GM21515 (cell line): ENCODE data around the gene DUSP8.

Experiments used
- ATAC-seq: cut with Tn5 transposase; IDR thresholded peaks from one replicate; pipeline ENCODE4 v1.9.1; 2021; ENCODE audit not compliant: unreplicated experiment

DUSP8 gene

GRCh38 chr11:1554981-1555712, 16.9 kb downstream of the DUSP8 start:
- no peak for ATAC-seq

DNA sequence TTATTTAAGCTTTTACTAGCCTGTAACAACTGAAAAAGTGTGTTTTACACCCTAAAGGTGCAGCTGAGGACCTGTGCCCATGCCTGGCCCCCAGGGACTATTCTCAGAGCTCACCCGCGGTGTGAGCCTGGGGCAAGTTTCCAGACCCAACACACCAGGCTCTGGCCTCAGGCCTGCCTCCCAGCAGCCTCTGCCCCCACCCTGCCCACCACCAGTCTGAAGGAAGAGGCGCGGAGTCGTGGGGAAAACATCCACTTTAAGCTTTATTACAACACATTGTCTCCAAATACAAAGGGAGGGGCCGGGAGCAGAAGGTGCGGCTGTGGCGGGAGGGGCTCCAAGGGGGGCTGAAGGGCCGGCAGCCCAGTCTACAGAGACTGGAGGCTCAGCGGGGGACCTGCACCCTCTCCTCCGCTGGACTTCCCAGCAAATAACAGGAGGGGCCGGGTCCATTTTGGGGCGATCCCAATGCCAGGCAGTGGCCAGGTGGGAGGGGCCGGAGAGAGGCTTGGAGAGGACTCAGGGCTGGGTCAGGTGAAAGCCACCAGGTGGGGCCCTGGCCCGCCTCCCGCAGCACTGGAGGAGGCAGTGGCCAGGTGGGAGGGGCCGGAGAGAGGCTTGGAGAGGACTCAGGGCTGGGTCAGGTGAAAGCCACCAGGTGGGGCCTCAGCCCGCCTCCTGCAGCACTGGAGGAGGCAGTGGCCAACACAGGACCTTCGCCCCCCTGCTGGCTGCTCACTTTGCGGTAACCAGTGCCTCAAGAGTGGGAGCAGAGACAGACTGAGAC, 18.1 kb downstream of the DUSP8 start:
- no peak for ATAC-seq

DNA sequence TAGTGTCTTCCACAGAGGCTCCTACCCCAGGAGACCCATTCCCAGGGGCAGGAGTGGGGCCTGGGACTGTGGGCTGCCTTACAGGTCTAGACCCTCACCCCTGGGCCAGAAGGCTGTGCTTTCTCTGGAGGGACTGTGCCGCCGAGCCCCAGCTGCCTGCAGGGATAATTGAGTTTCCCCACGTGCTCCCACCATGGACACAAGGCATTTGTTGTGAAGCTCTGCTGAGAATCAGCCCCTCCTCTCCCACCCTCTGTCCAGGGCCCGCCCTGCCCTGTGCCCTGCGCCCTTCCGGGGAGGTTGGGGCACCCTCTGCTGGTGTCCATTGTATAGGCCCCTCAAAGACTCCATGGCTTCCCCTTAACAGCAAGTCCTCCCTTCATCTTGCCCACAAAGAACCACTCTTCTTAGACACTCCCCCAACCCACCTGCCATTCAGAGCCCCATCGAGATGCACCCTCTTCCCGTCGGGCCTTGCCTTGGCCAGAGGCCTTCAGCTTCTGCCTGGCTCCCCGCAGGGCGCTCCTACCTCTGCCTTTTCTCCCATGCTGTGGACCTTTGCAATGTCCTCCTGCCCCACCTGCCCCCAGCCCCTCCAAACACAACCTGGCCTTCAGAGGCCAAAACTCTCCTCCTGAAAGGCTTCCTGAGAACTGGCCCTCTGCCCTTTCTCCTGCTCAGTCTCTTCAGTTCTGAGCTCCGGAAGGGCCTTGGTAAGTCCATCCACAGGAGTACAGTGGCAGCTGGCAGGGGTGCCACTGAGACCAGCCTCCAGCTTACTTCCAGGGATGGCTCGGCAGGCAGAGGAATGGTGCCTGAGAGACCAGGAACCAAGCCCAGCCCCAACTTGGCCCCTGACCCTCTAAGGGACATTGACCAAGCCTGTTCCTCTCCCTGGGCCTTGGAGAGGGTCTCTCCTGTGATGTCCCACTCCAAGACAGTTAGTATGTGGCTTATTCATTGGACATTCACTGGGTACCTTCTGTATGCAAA, 22.4 kb downstream of the DUSP8 start:
- no peak for ATAC-seq

GRCh38 chr11:1548221-1549070, 23.6 kb downstream of the DUSP8 start:
- no peak for ATAC-seq

GRCh38 chr11:1547467-1548098, 24.5 kb downstream of the DUSP8 start:
- ATAC-seq = no peak

GRCh38 chr11:1546536-1547466, 25.3 kb downstream of the DUSP8 start:
- ATAC-seq = no peak

GRCh38 chr11:1546077-1546535, 26.0 kb downstream of the DUSP8 start:
- ATAC-seq = no peak

GRCh38 chr11:1545432-1545831, 26.6 kb downstream of the DUSP8 start:
- no peak for ATAC-seq

DNA sequence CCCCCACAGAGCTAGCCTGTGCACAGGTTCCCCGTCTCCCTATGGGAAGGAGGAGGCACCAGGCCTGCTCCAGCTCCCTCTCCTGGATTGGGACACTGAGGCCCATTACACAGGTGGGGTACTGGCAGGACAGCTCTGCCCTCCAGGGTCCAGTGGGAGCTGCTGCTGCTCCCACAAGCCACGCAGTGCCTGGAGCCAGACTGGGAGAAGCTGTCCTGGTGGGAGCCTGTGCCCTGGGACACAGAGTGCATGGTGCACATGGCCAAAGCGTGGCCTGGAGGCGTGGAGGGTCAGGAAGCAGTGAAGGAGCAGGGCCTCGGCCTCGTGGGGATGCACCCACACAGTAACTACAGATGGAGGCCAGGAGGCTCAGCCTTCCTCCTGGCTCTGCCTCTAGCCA, 27.5 kb downstream of the DUSP8 start:
- ATAC-seq = no peak

- ATAC-seq = no peak
Measured at GRCh38 chr11:1543606-1544263, 28.3 kb downstream of the DUSP8 start.

DNA sequence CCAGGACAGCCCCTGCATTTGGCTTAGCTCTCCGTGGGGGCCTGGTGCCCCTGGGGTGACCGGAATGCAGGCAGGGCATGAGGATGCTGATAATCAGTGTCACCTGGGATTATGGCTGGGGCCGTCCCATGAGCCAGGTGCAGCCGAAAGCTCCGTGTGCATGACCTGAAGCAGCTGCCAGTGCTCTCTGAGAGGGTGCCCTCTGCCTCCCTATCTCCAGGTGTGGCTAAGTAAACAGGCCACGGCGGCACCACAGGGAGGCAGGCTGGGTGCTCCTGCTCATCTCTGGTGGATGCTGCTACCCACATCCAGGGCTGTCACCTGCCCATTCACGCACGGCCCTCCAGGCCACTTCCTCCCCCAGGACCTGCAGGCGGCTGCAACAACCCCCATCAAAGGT, 29.8 kb downstream of the DUSP8 start:
- no peak for ATAC-seq

- no peak for ATAC-seq
Measured at GRCh38 chr11:1541474-1542204, 30.4 kb downstream of the DUSP8 start.

DNA sequence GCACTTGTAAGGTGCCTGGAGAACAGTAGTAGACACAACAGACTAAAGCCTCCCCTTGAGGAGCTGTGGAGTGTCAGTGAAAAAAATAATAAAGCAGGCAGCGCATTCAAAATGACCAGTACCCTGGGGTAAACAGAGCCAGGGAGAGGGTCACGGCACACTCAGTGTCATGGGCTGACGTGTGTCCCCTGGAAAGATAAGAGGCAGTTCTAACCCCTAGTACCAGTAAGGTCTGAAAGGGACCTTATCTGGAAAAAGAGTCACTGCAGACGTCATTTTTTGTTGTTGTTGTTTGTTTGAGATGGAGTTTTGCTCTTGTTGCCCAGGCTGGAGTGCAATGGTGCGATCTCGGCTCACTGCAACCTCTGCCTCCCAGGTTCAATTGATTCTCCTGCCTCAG, 32.0 kb downstream of the DUSP8 start:
- no peak for ATAC-seq

- ATAC-seq = no peak
Measured at GRCh38 chr11:1538153-1538552, 33.9 kb downstream of the DUSP8 start.

DNA sequence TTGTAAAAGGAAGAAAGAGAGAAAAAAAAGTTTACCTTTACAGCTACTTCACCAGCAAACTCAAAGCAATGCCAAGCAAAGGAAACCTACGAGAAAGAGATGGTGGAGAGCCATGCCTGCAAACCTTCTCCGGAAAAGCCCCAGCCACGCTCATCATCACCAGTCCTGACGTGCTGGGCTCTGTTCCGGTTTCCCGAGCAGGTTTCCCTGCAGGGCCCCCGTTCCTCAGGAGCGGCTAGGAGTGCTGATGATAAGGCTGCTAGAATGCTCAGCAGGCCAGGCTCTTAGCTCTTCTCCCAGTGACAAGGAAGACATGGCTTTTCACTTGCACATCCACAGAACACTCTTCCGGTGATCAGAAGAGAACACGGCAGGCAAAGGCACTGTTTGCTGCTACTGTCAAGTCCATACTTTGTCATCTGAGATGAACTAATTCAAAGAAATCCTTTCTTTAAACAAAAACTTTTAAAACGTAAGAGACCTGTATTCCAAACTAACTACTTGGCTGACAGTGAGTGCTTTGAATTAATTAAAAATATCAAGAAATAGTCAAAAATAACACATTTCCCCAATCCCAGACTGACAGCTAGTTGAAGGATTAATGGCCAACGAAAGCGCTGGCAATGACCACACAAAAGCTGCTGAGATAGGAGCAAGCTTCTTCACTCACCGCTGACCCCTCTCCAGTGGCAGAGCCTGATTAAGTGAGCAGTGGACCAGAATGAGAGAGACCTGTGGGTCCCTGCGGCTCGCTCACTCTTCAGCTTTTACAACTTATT, 35.8 kb downstream of the DUSP8 start:
- no peak for ATAC-seq

- no peak for ATAC-seq
Measured at GRCh38 chr11:1534682-1535081, 37.4 kb downstream of the DUSP8 start.

GRCh38 chr11:1534171-1534570, 37.9 kb downstream of the DUSP8 start:
- ATAC-seq = no peak
